ENCODE data around the gene SERPINF2.

DNA sequence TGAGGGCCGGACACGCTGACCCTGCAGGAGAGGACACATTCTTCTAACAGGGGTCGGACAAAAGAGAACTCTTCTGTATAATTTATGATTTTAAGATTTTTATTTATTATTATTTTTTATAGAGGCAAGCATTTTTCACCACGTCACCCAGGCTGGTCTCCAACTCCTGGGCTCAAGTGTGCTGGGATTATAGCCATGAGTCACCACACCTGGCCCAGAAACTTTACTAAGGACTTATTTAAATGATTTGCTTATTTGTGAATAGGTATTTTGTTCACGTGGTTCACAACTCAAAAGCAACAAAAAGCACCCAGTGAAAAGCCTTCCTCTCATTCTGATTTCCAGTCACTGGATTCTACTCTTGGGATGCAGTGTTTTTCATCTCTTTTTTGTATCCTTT, 16.9 kb downstream of the SERPINF2 start:
- no peak for TF ChIP-seq POLR2A (IDR thresholded peaks at IDR 0.05; ENCODE audit: low read depth, low read length)
- no peak for TF ChIP-seq SPI1 (IDR thresholded peaks at IDR 0.05; ENCODE audit: low read depth, low read length)

Data from GM12891 (cell line).